ENCODE results near the gene HSBP1.
A peak's percentile ranks its signal among the peaks of the same experiment; 100 is the strongest.

The HSBP1 gene

GRCh38 chr16:83809092-83809491, 1.3 kb downstream of the HSBP1 start:
- no peak for TF ChIP-seq CTCF (IDR thresholded peaks at IDR 0.05; ENCODE audit: low read depth, low read length, missing control alignments)
- peak overlapping the region; percentile 96 for H3K4me3 ChIP-seq (ENCODE audit: low read depth, low read length)
- no peak for DNase-seq (ENCODE audit: low read depth)

GRCh38 chr16:83810901-83811300, 3.1 kb downstream of the HSBP1 start:
- TF ChIP-seq CTCF (IDR thresholded peaks at IDR 0.05; ENCODE audit: low read depth, low read length, missing control alignments), result no peak
- H3K4me3 ChIP-seq (ENCODE audit: low read depth, low read length), result no peak overlapping the region
- DNase-seq (ENCODE audit: low read depth), result no peak

- no peak overlapping the region for H3K4me3 ChIP-seq (ENCODE audit: low read depth, low read length)
- TF ChIP-seq CTCF (IDR thresholded peaks at IDR 0.05; ENCODE audit: low read depth, low read length, missing control alignments), result no peak
- no peak for DNase-seq (ENCODE audit: low read depth)
These were observed 6.3 kb downstream of the HSBP1 start for GRCh38 chr16:83813823-83814658.

- no peak for DNase-seq (ENCODE audit: low read depth)
- no peak for TF ChIP-seq CTCF (IDR thresholded peaks at IDR 0.05; ENCODE audit: low read depth, low read length, missing control alignments)
These were observed 6.8 kb downstream of the HSBP1 start for GRCh38 chr16:83814659-83814985.

GRCh38 chr16:83817022-83817421, 9.2 kb downstream of the HSBP1 start:
- no peak for DNase-seq (ENCODE audit: low read depth)
- no peak overlapping the region for H3K4me3 ChIP-seq (ENCODE audit: low read depth, low read length)
- TF ChIP-seq CTCF (IDR thresholded peaks at IDR 0.05; ENCODE audit: low read depth, low read length, missing control alignments), result no peak

More at GRCh38 chr16:83814659-83814985, 6.8 kb downstream of the HSBP1 start:
- H3K4me3 ChIP-seq (ENCODE audit: low read depth, low read length), result no peak overlapping the region

- no peak for DNase-seq (ENCODE audit: low read depth)
- TF ChIP-seq CTCF (IDR thresholded peaks at IDR 0.05; ENCODE audit: low read depth, low read length, missing control alignments), result no peak
- H3K4me3 ChIP-seq (ENCODE audit: low read depth, low read length), result no peak overlapping the region
These were observed 10.5 kb downstream of the HSBP1 start for GRCh38 chr16:83818276-83818675.

- DNase-seq (ENCODE audit: low read depth), result no peak
- H3K4me3 ChIP-seq (ENCODE audit: low read depth, low read length), result no peak overlapping the region
- TF ChIP-seq CTCF (IDR thresholded peaks at IDR 0.05; ENCODE audit: low read depth, low read length, missing control alignments), result no peak
These were observed 11.6 kb downstream of the HSBP1 start for GRCh38 chr16:83819361-83819760.
